Stimulated activated naive CD8-positive, alpha-beta T cell treated with anti-CD3 and anti-CD28 coated beads, Interleukin-15, Interleukin-2, amounts not matched to agents 100 ng/mL and 50 ng/mL, for 24 hours (primary cell): Measurements from ENCODE around the gene FPR3.
"Not testable (repeated sequence)": the region's sequence is repeated elsewhere in the genome, so short reads cannot be mapped to it uniquely, and the experiment has no call there.

Source experiments
- H3K27ac Mint-ChIP-seq: one replicate; pipeline ENCODE4 v1.8.0; 2021; ENCODE audit warnings: mild to moderate bottlenecking, mixed read lengths
- H3K27me3 Mint-ChIP-seq: one replicate; pipeline ENCODE4 v1.8.0; 2021; ENCODE audit warnings: mixed read lengths
- H3K36me3 Mint-ChIP-seq: one replicate; pipeline ENCODE4 v1.8.0; 2021; ENCODE audit warnings: low read depth, mixed read lengths
- H3K4me1 Mint-ChIP-seq: one replicate; pipeline ENCODE4 v1.8.0; 2021; ENCODE audit warnings: low read depth, mixed read lengths
- H3K4me3 Mint-ChIP-seq: one replicate; pipeline ENCODE4 v1.8.0; 2021; ENCODE audit warnings: mild to moderate bottlenecking, mixed read lengths
- H3K9me3 Mint-ChIP-seq: one replicate; pipeline ENCODE4 v1.8.0; 2021; ENCODE audit warnings: mixed read lengths

Gene FPR3

DNA sequence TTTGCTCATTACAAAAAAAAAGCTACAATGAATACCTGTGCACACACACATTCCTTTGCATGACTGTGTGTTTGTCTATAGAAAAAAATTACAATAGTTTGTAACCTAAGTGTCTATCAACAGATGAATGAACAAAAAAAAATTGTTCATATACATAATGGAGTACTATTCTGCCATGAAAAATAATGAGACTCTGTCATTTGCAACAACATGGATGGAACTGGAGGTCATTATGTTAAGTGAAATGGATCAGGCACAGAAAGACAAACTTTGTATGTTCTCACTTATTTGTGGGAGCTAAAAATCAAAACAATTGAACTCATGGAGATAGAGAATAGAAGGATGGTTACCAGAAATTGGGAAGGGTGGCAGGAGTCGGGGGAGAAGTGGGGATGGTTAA is 18.4 kb upstream of the FPR3 start:
- H3K4me3 Mint-ChIP-seq, H3K9me3 Mint-ChIP-seq, H3K36me3 Mint-ChIP-seq, H3K27ac Mint-ChIP-seq, H3K4me1 Mint-ChIP-seq: not testable (repeated sequence)
- H3K27me3 Mint-ChIP-seq, result peaks cover 68% of the 10 kb centered on the region

DNA sequence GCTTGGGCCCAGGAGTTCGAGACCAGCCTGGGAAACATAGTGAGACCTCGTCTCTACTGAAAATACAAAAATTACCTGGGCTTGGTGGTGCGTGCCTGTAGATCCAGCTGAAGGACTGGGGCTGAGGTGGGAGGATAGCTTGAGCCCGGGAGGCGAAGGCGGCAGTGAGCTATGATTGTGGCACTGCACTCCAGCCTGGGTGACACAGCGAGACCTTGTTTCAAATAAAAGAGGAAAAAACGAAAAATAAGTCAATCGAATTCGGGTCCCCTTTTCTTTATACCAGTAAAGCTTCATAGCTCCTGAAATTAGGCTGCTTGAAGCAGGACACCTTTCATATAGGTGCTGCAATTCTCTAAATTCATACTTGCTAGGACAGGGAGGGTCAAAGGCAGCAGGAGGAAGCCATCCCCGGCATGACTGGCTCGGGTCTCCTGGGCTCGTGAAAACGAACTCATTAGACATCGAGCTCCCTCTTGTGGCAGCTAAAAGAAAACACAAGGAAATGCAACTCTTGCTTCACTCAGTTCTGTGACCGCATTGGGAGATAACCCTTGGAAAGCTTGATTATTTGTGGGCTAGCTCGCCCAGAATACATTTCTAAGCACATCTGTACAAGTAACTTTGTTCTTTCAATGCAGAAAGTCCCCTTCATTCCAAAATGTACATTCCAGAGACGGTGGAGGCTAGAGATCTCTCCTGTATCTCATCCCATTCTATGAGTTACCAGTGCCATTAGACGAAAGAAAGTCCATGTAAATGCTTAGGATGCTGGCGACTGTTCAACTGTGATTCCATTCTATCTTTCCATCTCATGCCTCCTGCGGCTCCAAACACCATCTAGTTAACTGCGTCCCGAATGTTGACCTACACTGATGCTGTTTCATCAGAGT is 17.1 kb upstream of the FPR3 start:
- Mint-ChIP-seq H3K36me3 (no peaks in the 10 kb centered on the region), H3K27me3 (peaks cover 69% of the 10 kb centered on the region), H3K4me3 (no peak overlapping the region), H3K9me3 (peaks cover 4% of the 10 kb centered on the region), H3K4me1 (no peaks in the 10 kb centered on the region), H3K27ac (no peak overlapping the region)

DNA sequence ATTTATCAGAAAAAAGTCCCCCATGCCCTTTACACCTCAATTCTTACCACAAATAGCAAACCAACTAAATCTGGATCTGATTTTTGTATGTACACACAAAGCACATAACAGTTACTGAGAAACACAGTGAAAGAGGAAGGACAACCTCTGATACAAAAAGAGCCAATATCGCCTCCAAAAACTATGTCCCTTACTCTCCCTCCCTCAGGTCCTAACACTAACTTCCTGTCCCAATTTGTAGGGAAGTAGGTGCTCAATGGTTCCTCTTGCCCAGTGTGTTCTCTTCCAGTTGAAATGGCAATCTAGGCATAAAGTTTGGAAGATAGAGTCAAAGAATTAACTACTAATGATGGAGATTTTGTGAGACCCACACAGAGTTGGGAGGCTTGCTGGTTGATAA is 15.8 kb upstream of the FPR3 start:
- no peaks in the 10 kb centered on the region for H3K36me3 Mint-ChIP-seq
- no peak overlapping the region for H3K4me3 Mint-ChIP-seq
- H3K27me3 Mint-ChIP-seq, result peaks cover 59% of the 10 kb centered on the region
- no peak overlapping the region for H3K27ac Mint-ChIP-seq
- no peaks in the 10 kb centered on the region for H3K9me3 Mint-ChIP-seq
- no peaks in the 10 kb centered on the region for H3K4me1 Mint-ChIP-seq

DNA sequence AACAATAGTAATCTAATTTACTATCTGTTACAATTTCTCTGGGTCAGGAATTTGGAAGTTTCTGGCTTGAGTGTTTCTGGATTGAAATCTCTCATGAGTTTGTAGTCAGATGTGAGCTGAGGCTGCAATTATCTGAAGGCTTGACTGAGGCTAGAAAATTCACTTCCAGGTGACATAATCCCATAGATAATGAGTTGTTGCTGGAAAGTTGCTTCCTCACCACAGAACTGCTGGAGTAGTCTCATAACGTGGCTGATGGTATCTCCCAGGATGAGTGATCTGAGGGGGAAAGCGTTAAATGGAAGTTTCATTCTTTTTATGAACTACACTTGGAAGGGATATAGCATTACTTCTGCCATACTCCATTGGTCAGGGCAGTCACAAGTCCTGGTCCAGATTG is 15.3 kb upstream of the FPR3 start:
- Mint-ChIP-seq H3K27ac (no peak overlapping the region), H3K4me1 (no peaks in the 10 kb centered on the region), H3K36me3 (no peaks in the 10 kb centered on the region), H3K4me3 (no peak overlapping the region), H3K9me3 (no peaks in the 10 kb centered on the region), H3K27me3 (peaks cover 59% of the 10 kb centered on the region)

DNA sequence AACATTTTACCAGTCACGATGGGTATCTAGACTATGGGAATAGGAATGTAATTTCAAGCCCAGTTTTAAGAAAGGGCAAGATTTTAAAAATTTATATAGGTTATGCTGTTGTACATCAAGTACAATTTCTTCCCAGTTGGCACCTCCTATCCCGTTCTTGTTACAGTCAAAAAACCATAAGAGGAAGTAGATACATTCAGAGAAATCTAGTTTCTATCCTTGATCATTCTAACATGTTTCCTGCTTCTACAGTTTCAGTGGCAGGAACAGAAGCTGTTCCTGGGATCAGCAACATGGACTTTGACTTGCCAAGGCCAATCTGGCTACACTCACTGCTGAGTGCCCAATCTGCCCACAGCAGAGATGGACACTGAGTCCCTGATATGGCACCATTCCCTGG is 14.7 kb upstream of the FPR3 start:
- Mint-ChIP-seq H3K4me3 (no peak overlapping the region), H3K27me3 (peaks cover 54% of the 10 kb centered on the region), H3K27ac (no peak overlapping the region)

DNA sequence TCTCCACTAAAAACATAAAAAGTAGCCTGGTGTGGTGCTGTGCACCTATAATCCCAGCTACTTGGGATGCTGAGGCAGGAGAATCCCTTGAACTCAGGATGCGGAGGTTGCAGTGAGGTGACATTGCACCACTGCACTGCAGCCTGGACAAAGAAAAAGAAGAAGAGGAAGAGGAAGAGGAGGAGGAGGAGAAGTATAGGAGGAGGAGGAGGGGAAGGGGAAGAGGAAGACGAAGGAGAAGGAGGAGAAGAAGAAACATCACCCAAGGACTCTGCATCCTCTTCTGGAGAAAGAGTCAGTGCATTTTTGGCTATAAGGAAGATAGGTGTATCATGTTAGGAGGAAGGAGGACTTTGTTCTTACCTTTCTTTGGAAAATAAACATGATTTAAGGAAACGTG is 13.0 kb upstream of the FPR3 start:
- Mint-ChIP-seq H3K4me1 (no peaks in the 10 kb centered on the region), H3K36me3 (no peaks in the 10 kb centered on the region), H3K27me3 (peaks cover 38% of the 10 kb centered on the region), H3K4me3 (no peak overlapping the region), H3K9me3 (no peaks in the 10 kb centered on the region), H3K27ac (no peak overlapping the region)

More for the DNA sequence above, 14.7 kb upstream of the FPR3 start:
- no peaks in the 10 kb centered on the region for H3K9me3 Mint-ChIP-seq
- no peaks in the 10 kb centered on the region for H3K4me1 Mint-ChIP-seq
- H3K36me3 Mint-ChIP-seq, result no peaks in the 10 kb centered on the region

DNA sequence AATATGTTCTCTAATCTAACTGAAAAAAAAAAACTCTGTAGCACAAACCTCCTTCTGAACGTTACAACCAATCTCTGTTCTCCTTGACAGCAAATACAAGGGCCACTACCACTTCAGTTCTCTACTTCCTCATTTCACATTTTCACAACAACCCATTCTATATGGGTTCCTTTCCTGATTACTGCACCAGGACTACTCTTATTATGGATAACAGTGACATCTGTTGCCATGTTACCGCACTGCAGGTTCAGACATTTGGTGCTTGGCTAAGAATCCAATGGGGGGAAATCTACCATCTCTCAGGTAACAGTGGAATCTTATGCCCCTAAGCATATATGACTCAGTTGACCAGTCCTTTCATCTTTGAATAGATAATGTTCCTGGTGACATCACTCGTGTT is 11.6 kb upstream of the FPR3 start:
- Mint-ChIP-seq H3K27me3 (peaks cover 26% of the 10 kb centered on the region), H3K4me3 (no peak overlapping the region), H3K27ac (no peak overlapping the region), H3K4me1 (no peaks in the 10 kb centered on the region), H3K9me3 (no peaks in the 10 kb centered on the region), H3K36me3 (no peaks in the 10 kb centered on the region)

DNA sequence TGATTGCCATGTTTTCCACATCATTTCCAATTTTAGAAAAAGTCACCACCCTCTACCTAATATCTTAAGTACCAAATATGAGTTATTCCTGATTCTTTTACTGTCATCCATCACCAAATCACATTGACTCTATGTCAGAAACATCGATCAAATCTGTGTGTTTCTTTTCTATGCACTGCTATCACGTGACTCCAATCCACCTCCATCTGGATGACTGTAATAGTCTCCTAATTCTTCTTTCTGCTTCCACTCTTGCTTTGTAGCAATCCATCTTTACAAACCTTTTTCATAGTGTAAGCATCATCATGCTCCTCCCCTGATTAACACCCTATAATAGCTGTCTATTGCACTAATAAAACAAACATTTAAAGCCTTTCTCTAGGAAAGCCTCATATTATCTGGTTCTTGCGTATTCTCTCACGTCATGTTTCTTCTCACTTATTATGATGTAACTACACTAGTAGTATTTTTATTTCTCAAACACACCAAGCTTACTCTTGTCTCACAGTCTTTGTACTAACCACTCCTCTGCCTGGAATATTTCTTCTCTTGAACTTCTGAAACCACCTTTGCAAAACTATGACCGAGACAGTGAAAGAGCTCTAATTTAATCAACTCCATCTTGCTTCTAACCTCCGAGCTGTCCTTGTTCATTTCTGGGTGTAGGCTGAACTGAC is 10.7 kb upstream of the FPR3 start:
- no peaks in the 10 kb centered on the region for H3K9me3 Mint-ChIP-seq
- H3K27ac Mint-ChIP-seq, result no peak overlapping the region
- H3K36me3 Mint-ChIP-seq, result no peaks in the 10 kb centered on the region
- H3K4me1 Mint-ChIP-seq, result no peaks in the 10 kb centered on the region
- no peak overlapping the region for H3K4me3 Mint-ChIP-seq
- H3K27me3 Mint-ChIP-seq, result peaks cover 21% of the 10 kb centered on the region

DNA sequence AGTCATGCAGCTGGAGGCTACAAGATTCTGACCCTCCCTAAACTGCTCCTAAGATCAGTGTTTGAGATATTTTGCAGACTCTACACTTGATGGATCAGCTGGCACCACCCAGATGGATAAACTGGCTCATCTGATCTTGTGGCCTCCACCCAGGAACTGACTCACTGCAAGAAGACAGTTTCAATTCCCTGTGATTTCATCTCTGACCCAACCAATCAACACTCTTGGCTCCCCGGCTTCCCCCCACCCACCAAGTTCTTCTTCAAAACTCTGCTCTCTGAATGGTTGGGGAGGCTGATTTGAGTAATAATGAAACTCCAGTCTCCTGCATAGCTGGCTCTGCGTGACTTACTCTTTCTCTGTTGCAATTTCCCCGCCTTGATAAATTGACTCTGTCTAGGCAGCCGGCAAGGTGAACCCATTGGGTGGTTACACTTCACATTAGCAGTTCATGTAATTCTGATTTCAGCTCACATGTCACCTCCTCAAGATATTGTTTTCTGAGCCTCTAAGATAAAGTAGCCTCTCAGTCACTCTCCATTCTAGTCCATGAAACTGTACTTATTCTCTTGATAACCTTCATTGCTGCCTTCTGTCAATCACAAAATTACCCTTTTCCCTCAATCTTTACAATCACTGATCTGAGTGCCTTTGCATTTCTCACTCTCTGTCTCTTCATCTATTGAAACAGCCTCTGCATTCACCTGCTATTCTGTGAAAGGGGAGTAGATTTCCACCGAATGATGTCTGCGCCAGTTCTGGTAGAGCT is 9.9 kb upstream of the FPR3 start:
- Mint-ChIP-seq H3K36me3 (no peaks in the 10 kb centered on the region), H3K9me3 (no peaks in the 10 kb centered on the region)

DNA sequence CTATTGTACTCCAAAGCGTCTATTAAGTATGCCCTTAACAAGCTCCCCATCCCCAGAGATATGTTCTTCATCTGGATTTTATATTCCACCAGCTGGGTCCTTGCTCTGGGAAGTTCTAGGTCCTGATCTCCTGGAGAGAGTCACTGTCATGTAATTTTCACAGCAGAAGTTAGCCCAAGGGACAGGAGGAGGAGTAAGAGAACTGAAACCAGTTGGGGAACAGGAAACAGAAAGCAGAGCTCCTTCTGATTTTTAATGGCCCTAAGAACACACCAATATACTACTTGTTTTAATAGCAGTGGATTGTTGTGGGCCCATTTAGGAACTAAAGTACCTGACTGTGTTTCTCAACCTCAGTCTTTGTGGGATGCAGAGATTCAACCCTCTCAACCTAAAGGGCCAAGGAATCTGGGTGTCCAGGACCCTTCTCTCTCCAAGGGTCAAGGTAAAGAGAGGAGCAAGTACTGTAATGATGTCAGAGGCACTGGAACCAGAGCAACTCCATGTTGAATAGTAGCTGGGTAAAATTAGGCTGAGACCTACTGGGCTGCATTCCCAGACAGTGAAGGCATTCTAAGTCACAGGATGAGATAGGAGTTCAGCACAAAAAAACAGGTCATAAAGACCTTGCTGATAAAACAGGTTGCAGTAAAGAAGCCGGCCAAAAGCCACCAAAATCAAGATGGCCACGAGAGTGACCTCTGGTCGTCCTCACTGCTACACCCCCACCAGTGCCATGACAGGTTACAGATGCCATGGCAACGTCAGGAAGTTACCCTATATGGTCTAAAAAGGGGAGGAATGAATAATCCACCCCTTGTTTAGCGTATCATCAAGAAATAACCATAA is 8.1 kb upstream of the FPR3 start:
- Mint-ChIP-seq H3K27me3 (peaks cover 5% of the 10 kb centered on the region), H3K36me3 (no peaks in the 10 kb centered on the region), H3K4me3 (no peak overlapping the region), H3K4me1 (no peaks in the 10 kb centered on the region), H3K9me3 (no peaks in the 10 kb centered on the region), H3K27ac (no peak overlapping the region)

More for the DNA sequence above, 9.9 kb upstream of the FPR3 start:
- Mint-ChIP-seq H3K27me3 (peaks cover 13% of the 10 kb centered on the region), H3K4me1 (no peaks in the 10 kb centered on the region), H3K27ac (no peak overlapping the region), H3K4me3 (no peak overlapping the region)

DNA sequence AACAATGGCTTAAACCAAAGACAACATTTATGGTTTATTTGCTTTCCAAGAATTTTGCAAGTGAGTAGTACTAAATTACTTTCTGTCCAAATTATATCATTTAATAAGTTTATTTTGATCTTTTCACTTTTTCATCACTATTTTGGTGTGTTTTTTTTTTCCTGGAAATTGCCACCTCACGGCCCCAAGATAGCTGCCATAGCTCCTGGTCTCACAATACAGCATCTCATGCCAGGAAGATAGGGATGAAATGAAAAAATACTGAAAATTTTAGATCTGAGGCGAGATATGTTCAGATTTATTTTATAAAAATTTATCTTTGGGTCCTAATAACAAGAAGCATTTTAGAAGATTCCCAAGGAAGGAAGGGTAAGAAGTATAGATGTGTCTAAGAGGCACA is 6.9 kb upstream of the FPR3 start:
- no peak overlapping the region for H3K4me3 Mint-ChIP-seq
- H3K36me3 Mint-ChIP-seq, result no peaks in the 10 kb centered on the region
- no peak overlapping the region for H3K27ac Mint-ChIP-seq
- peaks cover 4% of the 10 kb centered on the region for H3K9me3 Mint-ChIP-seq
- no peaks in the 10 kb centered on the region for H3K4me1 Mint-ChIP-seq
- no peaks in the 10 kb centered on the region for H3K27me3 Mint-ChIP-seq

DNA sequence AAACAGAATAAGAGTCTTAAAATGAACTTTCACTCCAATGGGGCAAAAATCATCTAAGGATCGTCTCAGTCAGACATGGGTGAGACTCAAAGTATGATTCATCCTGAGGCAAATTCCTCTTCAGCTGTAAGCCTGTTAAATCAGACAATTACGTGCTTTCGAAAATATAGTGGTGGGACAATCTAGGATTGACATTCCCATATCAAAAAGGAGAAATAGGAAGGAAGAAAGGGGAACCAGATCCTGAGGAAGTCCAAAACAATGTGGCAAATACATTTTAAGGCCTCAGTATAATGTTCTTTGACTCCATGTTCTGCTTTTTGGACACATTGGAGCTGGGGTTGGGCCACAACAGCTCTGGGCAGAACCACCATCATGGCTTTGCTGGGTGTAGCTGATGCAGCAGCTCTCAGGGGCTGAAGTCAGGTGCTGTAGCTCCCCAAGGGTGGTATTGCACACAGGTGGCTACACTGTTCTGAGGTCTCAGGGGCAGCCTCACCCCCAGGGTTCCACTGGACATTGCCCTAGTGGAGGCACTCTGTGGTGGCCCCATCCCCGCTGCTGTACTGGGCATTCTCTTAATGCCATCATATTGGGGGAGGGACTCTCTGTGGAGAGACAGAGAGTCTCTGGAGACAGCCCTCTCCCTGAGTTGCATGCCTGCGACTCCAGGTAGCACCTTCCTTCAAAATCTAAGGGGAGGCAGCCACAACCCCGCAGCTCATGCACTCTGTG is 5.7 kb upstream of the FPR3 start:
- Mint-ChIP-seq H3K4me1 (no peaks in the 10 kb centered on the region), H3K27me3 (no peaks in the 10 kb centered on the region), H3K27ac (no peak overlapping the region), H3K36me3 (no peaks in the 10 kb centered on the region), H3K9me3 (peaks cover 8% of the 10 kb centered on the region), H3K4me3 (no peak overlapping the region)

DNA sequence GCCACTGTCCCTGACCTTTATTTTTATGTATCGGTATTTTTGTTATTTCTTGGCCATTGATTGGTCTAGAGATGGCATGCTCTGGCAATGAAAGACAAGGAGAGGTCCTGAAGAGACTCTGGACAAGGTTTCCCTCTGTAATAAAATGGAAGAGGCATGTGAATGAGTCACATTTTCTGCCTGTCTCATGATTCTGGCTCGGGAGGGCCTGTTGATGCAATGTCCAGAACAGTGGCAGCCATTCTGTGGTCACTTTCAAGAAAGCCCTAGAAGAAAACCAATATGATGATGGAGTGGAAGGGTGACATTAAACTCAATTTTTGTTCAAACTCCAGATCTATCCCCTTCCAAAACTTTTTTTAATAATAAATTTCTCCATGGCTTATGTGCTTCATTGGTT is 2.0 kb upstream of the FPR3 start:
- no peaks in the 10 kb centered on the region for H3K4me1 Mint-ChIP-seq
- H3K27me3 Mint-ChIP-seq, result peaks cover 10% of the 10 kb centered on the region
- no peak overlapping the region for H3K27ac Mint-ChIP-seq
- H3K9me3 Mint-ChIP-seq, result peaks cover 19% of the 10 kb centered on the region
- H3K36me3 Mint-ChIP-seq, result no peaks in the 10 kb centered on the region
- H3K4me3 Mint-ChIP-seq, result no peak overlapping the region

DNA sequence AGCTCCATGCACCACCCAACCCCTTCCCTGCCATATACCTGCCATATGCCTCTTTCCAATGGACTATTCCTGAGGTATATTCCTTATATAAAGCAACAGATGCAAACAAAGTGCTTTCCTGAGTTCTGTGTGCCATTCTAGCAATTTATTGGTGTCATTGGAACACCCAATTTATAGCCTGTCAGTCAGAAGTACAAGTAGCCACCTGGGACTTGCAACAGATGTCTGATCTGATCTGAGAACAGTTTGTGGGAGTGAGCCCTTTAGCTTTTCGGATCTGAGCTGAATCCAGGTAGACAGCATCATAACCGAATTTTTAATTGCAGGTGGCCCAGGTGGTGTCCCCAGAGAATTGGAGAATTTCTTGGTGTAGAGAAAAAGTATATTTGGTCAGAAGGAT is 963 bp upstream of the FPR3 start:
- Mint-ChIP-seq H3K9me3 (peaks cover 19% of the 10 kb centered on the region), H3K36me3 (no peaks in the 10 kb centered on the region), H3K4me3 (no peak overlapping the region), H3K27ac (no peak overlapping the region), H3K4me1 (no peaks in the 10 kb centered on the region), H3K27me3 (peaks cover 10% of the 10 kb centered on the region)
